Measurements from ENCODE around the gene KARS1. TPM values are rescaled to one million over a fixed set of nuclear protein-coding genes. Genes with fewer than 3 reads are reported as not detected.

Gene KARS1
- total RNA-seq, 4 donors from 2014 or later: 183 to 251 (median 206) TPM

DNA sequence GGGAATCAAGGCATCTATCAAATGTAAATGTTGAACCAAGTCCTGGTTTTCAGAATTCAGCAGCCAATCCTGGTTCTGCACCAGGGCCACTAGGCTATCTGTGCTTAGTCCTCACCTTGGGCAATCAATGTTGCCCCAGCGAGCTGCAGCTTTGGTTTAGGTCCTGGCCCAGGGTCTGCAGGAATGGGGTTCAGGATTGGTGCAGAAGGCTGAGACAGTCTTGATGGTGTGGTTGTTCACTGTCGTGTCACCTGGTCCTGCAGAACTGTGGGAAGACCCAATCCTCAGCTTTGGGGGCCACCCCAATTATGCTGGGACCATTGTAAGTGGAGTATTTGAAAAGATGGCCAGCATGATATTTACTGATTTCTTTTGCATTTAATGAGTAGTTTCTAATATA is 10.7 kb upstream of the KARS1 start:
- in situ Hi-C loops (cut with MboI; ENCODE audit: low sequenced_read_pairs in 4 of 4) (no loop called here), intact Hi-C loops (cut with DNase I; ENCODE audit: low total_unique reads) (no loop called here)
- TF ChIP-seq, protein P1, sequence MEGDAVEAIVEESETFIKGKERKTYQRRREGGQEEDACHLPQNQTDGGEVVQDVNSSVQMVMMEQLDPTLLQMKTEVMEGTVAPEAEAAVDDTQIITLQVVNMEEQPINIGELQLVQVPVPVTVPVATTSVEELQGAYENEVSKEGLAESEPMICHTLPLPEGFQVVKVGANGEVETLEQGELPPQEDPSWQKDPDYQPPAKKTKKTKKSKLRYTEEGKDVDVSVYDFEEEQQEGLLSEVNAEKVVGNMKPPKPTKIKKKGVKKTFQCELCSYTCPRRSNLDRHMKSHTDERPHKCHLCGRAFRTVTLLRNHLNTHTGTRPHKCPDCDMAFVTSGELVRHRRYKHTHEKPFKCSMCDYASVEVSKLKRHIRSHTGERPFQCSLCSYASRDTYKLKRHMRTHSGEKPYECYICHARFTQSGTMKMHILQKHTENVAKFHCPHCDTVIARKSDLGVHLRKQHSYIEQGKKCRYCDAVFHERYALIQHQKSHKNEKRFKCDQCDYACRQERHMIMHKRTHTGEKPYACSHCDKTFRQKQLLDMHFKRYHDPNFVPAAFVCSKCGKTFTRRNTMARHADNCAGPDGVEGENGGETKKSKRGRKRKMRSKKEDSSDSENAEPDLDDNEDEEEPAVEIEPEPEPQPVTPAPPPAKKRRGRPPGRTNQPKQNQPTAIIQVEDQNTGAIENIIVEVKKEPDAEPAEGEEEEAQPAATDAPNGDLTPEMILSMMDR (IDR thresholded peaks at IDR 0.05 in 4 of 5, conservative IDR thresholded peaks at IDR 0.05 in 1 of 5): no peak
- no peak for TF ChIP-seq POLR2A (IDR thresholded peaks at IDR 0.05)
- Histone ChIP-seq H3K9me3 (no peaks in the 10 kb centered on the region), H3K4me1 (peaks cover 7 to 14% of the 10 kb centered on the region in 2 donors), H3K27me3 (no peaks in the 10 kb centered on the region), H3K36me3 (peaks cover 0 to 50% of the 10 kb centered on the region in 2 donors), H3K27ac (no peak overlapping the region), H3K4me3 (no peak overlapping the region)
- no peak for ATAC-seq
- DNase-seq: no peak

DNA sequence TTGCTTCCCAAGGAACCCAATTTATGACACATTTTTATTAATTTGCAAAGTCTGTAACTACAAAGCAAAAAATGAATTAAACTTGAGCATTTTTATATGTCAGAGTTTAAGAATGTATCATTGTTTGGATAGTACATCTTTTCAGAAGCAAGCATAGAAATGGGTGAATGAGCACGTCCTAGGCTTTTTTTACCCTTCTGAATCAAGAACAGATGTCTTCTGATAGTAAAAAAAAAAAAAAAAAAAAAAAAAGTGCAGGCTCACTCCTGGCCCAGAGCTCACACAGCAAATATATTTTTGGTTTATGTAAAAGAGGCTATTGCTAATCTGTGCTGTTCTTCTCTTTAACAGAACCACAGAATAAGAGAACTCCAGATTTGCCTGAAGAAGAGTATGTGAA is 6.5 kb upstream of the KARS1 start:
- peaks cover 43 to 47% of the 10 kb centered on the region in 2 donors for H3K4me1 ChIP-seq
- H3K9me3 ChIP-seq: no peaks in the 10 kb centered on the region
- H3K27me3 ChIP-seq: no peaks in the 10 kb centered on the region
- in situ Hi-C loops (cut with MboI; ENCODE audit: low sequenced_read_pairs in 4 of 4) (no loop called here), intact Hi-C loops (cut with DNase I; ENCODE audit: low total_unique reads) (no loop called here)
- H3K4me3 ChIP-seq: no peak overlapping the region
- no peak for TF ChIP-seq POLR2A (IDR thresholded peaks at IDR 0.05)
- TF ChIP-seq, protein P1 (IDR thresholded peaks at IDR 0.05 in 4 of 5, conservative IDR thresholded peaks at IDR 0.05 in 1 of 5): no peak
- no peak for ATAC-seq
- H3K27ac ChIP-seq: peak overlapping the region in 1 of 4 donors; percentile 21
- H3K36me3 ChIP-seq: peaks cover 0 to 48% of the 10 kb centered on the region in 2 donors
- no peak for DNase-seq

DNA sequence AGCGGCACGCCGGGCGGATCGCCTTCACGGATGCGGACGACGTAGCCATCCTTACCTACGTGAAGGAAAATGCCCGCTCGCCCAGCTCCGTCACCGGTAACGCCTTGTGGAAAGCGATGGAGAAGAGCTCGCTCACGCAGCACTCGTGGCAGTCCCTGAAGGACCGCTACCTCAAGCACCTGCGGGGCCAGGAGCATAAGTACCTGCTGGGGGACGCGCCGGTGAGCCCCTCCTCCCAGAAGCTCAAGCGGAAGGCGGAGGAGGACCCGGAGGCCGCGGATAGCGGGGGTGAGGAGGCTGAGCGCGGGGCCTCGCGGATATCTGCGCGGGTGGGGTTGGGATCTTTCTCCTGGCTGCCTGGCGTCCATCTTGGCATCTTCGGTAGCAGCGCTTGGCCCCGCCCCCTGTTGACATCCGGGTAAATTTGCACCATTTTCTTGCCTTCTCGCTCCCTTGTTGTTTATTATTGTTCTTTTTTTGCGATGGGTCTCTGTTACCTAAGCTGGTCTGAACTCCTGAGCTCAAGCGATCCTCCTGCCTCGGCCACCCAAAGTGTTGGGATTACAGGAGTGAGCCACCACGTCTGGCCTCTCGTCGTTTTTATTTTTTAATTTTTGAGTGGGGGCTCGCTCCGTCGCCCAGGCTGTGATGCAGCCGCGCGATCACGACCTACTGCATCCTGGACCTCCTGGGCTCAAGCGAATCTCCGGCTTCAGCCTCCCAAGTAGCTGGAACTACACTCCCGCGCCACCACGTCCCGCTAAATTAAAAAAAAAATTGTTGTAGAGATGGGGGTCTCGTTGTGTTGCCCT is 1.0 kb upstream of the KARS1 start:
- Histone ChIP-seq H3K27ac (peak overlapping the region; percentile 95 to 98 (median 97)), H3K27me3 (no peaks in the 10 kb centered on the region), H3K36me3 (peaks cover 0 to 17% of the 10 kb centered on the region in 2 donors), H3K4me3 (peak overlapping the region; percentile 85 to 99 (median 92)), H3K9me3 (no peaks in the 10 kb centered on the region), H3K4me1 (peaks cover 64 to 67% of the 10 kb centered on the region in 2 donors)
- TF ChIP-seq, protein P1 (IDR thresholded peaks at IDR 0.05 in 4 of 5, conservative IDR thresholded peaks at IDR 0.05 in 1 of 5): no peak
- TF ChIP-seq POLR2A (IDR thresholded peaks at IDR 0.05): no peak
- in situ Hi-C loops (cut with MboI; ENCODE audit: low sequenced_read_pairs in 4 of 4) (loop anchor here in 1 of 4 donors (25.0 kb wide), 2 partner anchors 186 to 661 kb away; partner anchors contain the start of genes TMEM170A, WDR59 and ZNRF1), intact Hi-C loops (cut with DNase I; ENCODE audit: low total_unique reads) (loop anchor here (5.0 to 10.0 kb wide), 2 partner anchors 444 to 1544 kb away; partner anchors contain the start of genes CTRB2 and MON1B)
- ATAC-seq (peak; percentile 74), DNase-seq (peak; percentile 72 to 73)

DNA sequence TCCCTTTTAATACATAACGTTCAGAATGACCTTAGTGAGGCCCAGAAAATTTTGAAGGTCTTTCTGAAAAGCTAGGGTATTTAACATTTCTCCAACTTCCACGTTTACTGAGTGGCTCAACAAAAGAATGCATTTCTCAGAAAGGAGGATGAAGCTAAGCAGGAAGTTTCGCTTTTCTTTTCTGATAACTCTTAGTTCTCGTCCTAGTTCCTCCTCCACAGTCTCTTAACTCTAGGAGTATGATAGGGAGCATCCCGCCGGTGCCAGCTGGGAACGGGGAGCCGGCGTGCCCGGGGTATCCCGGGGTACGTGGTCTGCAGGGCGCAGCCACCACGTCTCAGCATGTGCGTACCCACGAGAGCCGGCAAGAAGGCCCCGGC is 363 bp downstream of the KARS1 start:
- Histone ChIP-seq H3K9me3 (no peaks in the 10 kb centered on the region), H3K27ac (peak overlapping the region; percentile 95 to 98 (median 97)), H3K27me3 (no peaks in the 10 kb centered on the region), H3K36me3 (peaks cover 0 to 19% of the 10 kb centered on the region in 2 donors), H3K4me3 (peak overlapping the region; percentile 85 to 99 (median 92)), H3K4me1 (peaks cover 53% of the 10 kb centered on the region in 2 donors)
- DNase-seq (no peak), ATAC-seq (peak; percentile 24 to 29)
- TF ChIP-seq POLR2A (IDR thresholded peaks at IDR 0.05): no peak
- TF ChIP-seq, protein P1 (IDR thresholded peaks at IDR 0.05 in 4 of 5, conservative IDR thresholded peaks at IDR 0.05 in 1 of 5): no peak
- intact Hi-C loops (cut with DNase I; ENCODE audit: low total_unique reads): loop anchor here (1.0 to 10.0 kb wide), 5 partner anchors 24 to 1545 kb away; partner anchors contain the start of genes ADAT1, CTRB2, GABARAPL2 and MON1B
- in situ Hi-C loops (cut with MboI; ENCODE audit: low sequenced_read_pairs in 4 of 4): loop anchor here in 1 of 4 donors (25.0 kb wide), 2 partner anchors 185 to 660 kb away; partner anchors contain the start of genes TMEM170A, WDR59 and ZNRF1
